A673 (cell line): ENCODE data around the gene GGA3. TPM values are rescaled to one million over a fixed set of nuclear protein-coding genes. Genes with fewer than 3 reads are reported as not detected.

Source experiments
- BruUV-seq: library from RNA; stranded (reverse); fragments of 400-500 nt; replicated peaks from 2 replicates; lab custom pipeline; 2021; lab: Mats Ljungman, UMichigan
- CTCF ChIA-PET: fragments of 300-600 bp; sonication (Branson Sonifier 250); formaldehyde crosslinking; loops from one replicate; lab custom pipeline; 2022; ENCODE audit warnings: antibody characterized with exemption; lab: Charles Lee
- POLR2A ChIA-PET: fragments of 300-600 bp; sonication (Branson Sonifier 250); formaldehyde crosslinking; loops from one replicate; lab custom pipeline; 2022; ENCODE audit warnings: antibody characterized with exemption; ENCODE audit not compliant: low non-redundant PET; lab: Charles Lee
- DNase-seq: peaks from one replicate; pipeline ENCODE4 v3.0.0-alpha.2; 2015; ENCODE audit warnings: low spot score
- H3K27ac ChIP-seq: fragments of 200-600 bp; sonication (generic); 2 replicates; pipeline ENCODE4 v1.5.1; 2016; ENCODE audit warnings: mixed run types, low read depth, mild to moderate bottlenecking, mixed read lengths, antibody characterized with exemption, low read length; ENCODE audit not compliant: poor library complexity, severe bottlenecking
- H3K27me3 ChIP-seq: fragments of 200-600 bp; sonication (generic); replicated peaks from 2 replicates; pipeline ENCODE4 v1.6.1; 2017; ENCODE audit warnings: mixed run types, low read depth, mild to moderate bottlenecking, mixed read lengths, antibody characterized with exemption, low read length; ENCODE audit not compliant: insufficient read depth, poor library complexity
- H3K36me3 ChIP-seq: fragments of 200-600 bp; sonication (generic); 2 replicates; pipeline ENCODE4 v1.6.1; 2016; ENCODE audit warnings: mixed run types, mild to moderate bottlenecking, mixed read lengths, antibody characterized with exemption, low read length; ENCODE audit not compliant: insufficient read depth, poor library complexity, severe bottlenecking
- H3K4me1 ChIP-seq: fragments of 200-600 bp; sonication (generic); 2 replicates; pipeline ENCODE4 v1.6.1; 2017; ENCODE audit warnings: mixed run types, mild to moderate bottlenecking, mixed read lengths, antibody characterized with exemption, low read length; ENCODE audit not compliant: insufficient read depth, poor library complexity, severe bottlenecking
- H3K4me3 ChIP-seq: fragments of 200-600 bp; sonication (generic); 2 replicates; pipeline ENCODE4 v1.5.1; 2016; ENCODE audit warnings: low read depth, mixed run types, mild to moderate bottlenecking, mixed read lengths, low read length; ENCODE audit not compliant: poor library complexity, severe bottlenecking
- H3K9me3 ChIP-seq: fragments of 200-600 bp; sonication (generic); 2 replicates; pipeline ENCODE4 v1.6.1; 2016; ENCODE audit warnings: mixed run types, low read depth, mild to moderate bottlenecking, mixed read lengths, antibody characterized with exemption, low read length; ENCODE audit not compliant: poor library complexity, severe bottlenecking
- EZH2 ChIP-seq: fragments of 200-600 bp; sonication (generic); IDR thresholded peaks from 2 replicates; pipeline ENCODE4 v1.6.1; 2017; ENCODE audit warnings: borderline replicate concordance, low read depth, mild to moderate bottlenecking, mixed read lengths, antibody characterized with exemption, low read length; ENCODE audit not compliant: poor library complexity, severe bottlenecking
- intact Hi-C: fragments of 100-400 bp; cut with micrococcal nuclease; formaldehyde crosslinking; loops from one replicate; pipeline ENCODE4 v1.10.0; 2022; ENCODE audit not compliant: unreplicated experiment
- total RNA-seq: library from RNA; stranded (reverse); gene quantifications from 2 replicates; pipeline ENCODE4 v1.2.3, GENCODE V29; 2021
- TF ChIP-seq, protein P1 (sequence below): fragments of 300-800, 200-600 bp; sonication (generic); conservative IDR thresholded peaks from 2 replicates; pipeline ENCODE4 v1.5.1; 2017; ENCODE audit warnings: low read depth, mild to moderate bottlenecking, antibody characterized with exemption, low read length, moderate library complexity, mixed read lengths

GGA3 gene
- total RNA-seq, 1 experiment from 2014 or later = 52.7 TPM

GRCh38 chr17:75239778-75240393 is 21.5 kb downstream of the GGA3 start:
- TF ChIP-seq, protein P1, sequence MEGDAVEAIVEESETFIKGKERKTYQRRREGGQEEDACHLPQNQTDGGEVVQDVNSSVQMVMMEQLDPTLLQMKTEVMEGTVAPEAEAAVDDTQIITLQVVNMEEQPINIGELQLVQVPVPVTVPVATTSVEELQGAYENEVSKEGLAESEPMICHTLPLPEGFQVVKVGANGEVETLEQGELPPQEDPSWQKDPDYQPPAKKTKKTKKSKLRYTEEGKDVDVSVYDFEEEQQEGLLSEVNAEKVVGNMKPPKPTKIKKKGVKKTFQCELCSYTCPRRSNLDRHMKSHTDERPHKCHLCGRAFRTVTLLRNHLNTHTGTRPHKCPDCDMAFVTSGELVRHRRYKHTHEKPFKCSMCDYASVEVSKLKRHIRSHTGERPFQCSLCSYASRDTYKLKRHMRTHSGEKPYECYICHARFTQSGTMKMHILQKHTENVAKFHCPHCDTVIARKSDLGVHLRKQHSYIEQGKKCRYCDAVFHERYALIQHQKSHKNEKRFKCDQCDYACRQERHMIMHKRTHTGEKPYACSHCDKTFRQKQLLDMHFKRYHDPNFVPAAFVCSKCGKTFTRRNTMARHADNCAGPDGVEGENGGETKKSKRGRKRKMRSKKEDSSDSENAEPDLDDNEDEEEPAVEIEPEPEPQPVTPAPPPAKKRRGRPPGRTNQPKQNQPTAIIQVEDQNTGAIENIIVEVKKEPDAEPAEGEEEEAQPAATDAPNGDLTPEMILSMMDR = no peak
- TF ChIP-seq EZH2 = no peak
- Histone ChIP-seq H3K4me3 (no peak overlapping the region), H3K9me3 (no peaks in the 10 kb centered on the region), H3K36me3 (peaks cover 91% of the 10 kb centered on the region), H3K27ac (peak overlapping the region; percentile 16), H3K4me1 (peaks cover 6% of the 10 kb centered on the region), H3K27me3 (no peaks in the 10 kb centered on the region)
- no TSS peak for BruUV-seq
- ChIA-PET CTCF (interaction anchor here (0.6 to 1.8 kb wide), 12 partner anchors 9 to 278 kb away, joined by 3 to 11 read pairs (median 4); partner anchors contain the start of genes ARMC7, GRB2 and MIF4GD), POLR2A (interaction anchor here (0.9 kb wide), 1 partner anchor 22 kb away, joined by 6 read pairs; the partner anchor contains the start of genes GGA3 and MRPS7)
- intact Hi-C loops = no loop called here
- DNase-seq = no peak

DNA sequence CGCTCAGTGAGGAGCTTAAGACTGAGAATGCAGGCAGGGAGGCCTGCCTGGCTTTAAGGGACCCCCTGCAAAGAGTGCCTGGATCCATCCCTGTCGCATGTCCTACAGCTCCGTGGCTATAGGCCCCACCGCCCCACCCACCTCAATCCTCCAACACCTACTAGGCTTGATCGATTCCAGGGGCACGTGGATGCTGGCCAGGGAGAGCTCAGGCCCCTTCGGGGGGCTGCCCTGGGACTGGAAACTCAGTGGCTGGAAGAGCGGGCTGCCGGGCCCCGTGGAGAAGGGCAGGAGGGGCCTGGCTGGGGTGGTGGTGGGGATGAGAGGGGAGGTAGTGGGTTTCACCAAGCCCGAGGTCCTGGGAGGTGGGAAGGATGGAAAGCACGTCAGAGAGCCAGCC is 22.2 kb downstream of the GGA3 start:
- H3K4me1 ChIP-seq = peaks cover 6% of the 10 kb centered on the region
- intact Hi-C loops = no loop called here
- H3K9me3 ChIP-seq = no peaks in the 10 kb centered on the region
- no TSS peak for BruUV-seq
- ChIA-PET CTCF (interaction anchor here (0.5 to 1.8 kb wide), 3 partner anchors 125 to 179 kb away, joined by 3 to 6 read pairs (median 3); no protein-coding TSS in a partner anchor), POLR2A (interaction anchor here (0.7 kb wide), 1 partner anchor 18 kb away, joined by 6 read pairs; no protein-coding TSS in a partner anchor)
- H3K27me3 ChIP-seq = no peaks in the 10 kb centered on the region
- no peak overlapping the region for H3K27ac ChIP-seq
- TF ChIP-seq EZH2 = no peak
- TF ChIP-seq, protein P1 = no peak
- no peak overlapping the region for H3K4me3 ChIP-seq
- DNase-seq = no peak
- peaks cover 95% of the 10 kb centered on the region for H3K36me3 ChIP-seq

- ChIA-PET POLR2A (interaction anchor here (0.7 kb wide), 1 partner anchor 18 kb away, joined by 6 read pairs; no protein-coding TSS in a partner anchor), CTCF (interaction anchor here (1.8 kb wide), 1 partner anchor 125 kb away, joined by 6 read pairs; no protein-coding TSS in a partner anchor)
- DNase-seq = peak; percentile 80
- intact Hi-C loops = no loop called here
- Histone ChIP-seq H3K27me3 (no peaks in the 10 kb centered on the region), H3K36me3 (peaks cover 91% of the 10 kb centered on the region), H3K9me3 (no peaks in the 10 kb centered on the region), H3K27ac (no peak overlapping the region), H3K4me3 (no peak overlapping the region), H3K4me1 (peaks cover 6% of the 10 kb centered on the region)
- BruUV-seq = no TSS peak
- TF ChIP-seq, protein P1 = peak; percentile 92
- TF ChIP-seq EZH2 = no peak
These were observed 22.7 kb downstream of the GGA3 start for GRCh38 chr17:75238684-75239191.
